ENCODE data around the gene ADARB2. TPM values are rescaled to one million over a fixed set of nuclear protein-coding genes. Genes with fewer than 3 reads are reported as not detected.

ADARB2 gene
- total RNA-seq, 1 donor from 2014 or later: 38.7 TPM

DNA sequence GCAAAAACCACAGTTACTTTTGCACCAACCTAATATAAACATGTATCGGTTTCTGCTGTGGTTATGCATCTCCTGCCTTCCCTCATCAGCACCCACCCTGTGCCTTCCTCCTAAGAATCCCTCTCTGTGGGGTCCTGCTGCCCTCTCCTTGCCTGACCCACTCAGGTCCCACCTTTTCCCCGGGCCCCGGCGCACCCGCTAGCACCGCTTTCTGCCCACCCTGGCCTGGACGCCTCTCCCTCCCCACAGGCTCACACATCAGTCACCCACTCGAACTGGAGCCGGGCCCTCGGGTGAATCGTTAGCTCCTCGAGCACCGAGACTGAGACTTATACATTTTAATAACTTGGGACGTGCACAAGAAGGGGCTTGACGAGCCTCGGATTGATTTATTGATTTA, 110.5 kb downstream of the ADARB2 start:
- TF ChIP-seq, protein P1, sequence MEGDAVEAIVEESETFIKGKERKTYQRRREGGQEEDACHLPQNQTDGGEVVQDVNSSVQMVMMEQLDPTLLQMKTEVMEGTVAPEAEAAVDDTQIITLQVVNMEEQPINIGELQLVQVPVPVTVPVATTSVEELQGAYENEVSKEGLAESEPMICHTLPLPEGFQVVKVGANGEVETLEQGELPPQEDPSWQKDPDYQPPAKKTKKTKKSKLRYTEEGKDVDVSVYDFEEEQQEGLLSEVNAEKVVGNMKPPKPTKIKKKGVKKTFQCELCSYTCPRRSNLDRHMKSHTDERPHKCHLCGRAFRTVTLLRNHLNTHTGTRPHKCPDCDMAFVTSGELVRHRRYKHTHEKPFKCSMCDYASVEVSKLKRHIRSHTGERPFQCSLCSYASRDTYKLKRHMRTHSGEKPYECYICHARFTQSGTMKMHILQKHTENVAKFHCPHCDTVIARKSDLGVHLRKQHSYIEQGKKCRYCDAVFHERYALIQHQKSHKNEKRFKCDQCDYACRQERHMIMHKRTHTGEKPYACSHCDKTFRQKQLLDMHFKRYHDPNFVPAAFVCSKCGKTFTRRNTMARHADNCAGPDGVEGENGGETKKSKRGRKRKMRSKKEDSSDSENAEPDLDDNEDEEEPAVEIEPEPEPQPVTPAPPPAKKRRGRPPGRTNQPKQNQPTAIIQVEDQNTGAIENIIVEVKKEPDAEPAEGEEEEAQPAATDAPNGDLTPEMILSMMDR (IDR thresholded peaks at IDR 0.05): no peak
- H3K27ac Mint-ChIP-seq (ENCODE audit: unreplicated experiment): no peak overlapping the region
- no peaks in the 10 kb centered on the region for H3K9me3 Mint-ChIP-seq (ENCODE audit: unreplicated experiment)

DNA sequence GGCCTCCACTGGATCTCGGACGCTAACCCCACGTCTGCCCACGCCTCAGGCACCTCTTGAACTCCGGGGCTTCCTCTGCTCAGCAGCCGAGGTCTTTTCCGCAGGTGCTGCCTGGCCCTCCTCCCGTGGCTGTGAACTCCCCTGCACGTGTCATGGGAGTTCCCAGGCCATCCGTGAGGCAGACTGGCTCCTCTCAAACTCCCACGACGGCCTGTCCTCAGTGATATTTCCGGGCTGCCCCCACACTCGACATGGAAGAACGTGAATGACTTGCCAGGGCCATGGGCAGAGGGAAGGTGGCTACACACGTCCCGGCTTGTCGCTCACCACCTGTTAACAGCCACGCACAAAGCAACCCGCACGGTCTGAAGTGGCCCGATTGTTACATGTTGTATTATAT, 110.9 kb downstream of the ADARB2 start:
- no peak overlapping the region for H3K4me3 Mint-ChIP-seq (ENCODE audit: unreplicated experiment)
- H3K4me1 Mint-ChIP-seq (ENCODE audit: unreplicated experiment): no peaks in the 10 kb centered on the region
- no peak overlapping the region for H3K27ac Mint-ChIP-seq (ENCODE audit: unreplicated experiment)
- TF ChIP-seq, protein P1 (IDR thresholded peaks at IDR 0.05): no peak
- H3K27me3 Mint-ChIP-seq (ENCODE audit: unreplicated experiment): no peaks in the 10 kb centered on the region
- DNase-seq (ENCODE audit: extremely low spot score, unreplicated experiment): peak; percentile 72
- no peaks in the 10 kb centered on the region for H3K9me3 Mint-ChIP-seq (ENCODE audit: unreplicated experiment)
- H3K36me3 Mint-ChIP-seq (ENCODE audit: unreplicated experiment): peaks cover 6% of the 10 kb centered on the region

More for the DNA sequence above, 110.5 kb downstream of the ADARB2 start:
- H3K4me3 Mint-ChIP-seq (ENCODE audit: unreplicated experiment): no peak overlapping the region
- H3K4me1 Mint-ChIP-seq (ENCODE audit: unreplicated experiment): no peaks in the 10 kb centered on the region
- DNase-seq (ENCODE audit: extremely low spot score, unreplicated experiment): peak; percentile 81
- peaks cover 6% of the 10 kb centered on the region for H3K36me3 Mint-ChIP-seq (ENCODE audit: unreplicated experiment)
- no peaks in the 10 kb centered on the region for H3K27me3 Mint-ChIP-seq (ENCODE audit: unreplicated experiment)

DNA sequence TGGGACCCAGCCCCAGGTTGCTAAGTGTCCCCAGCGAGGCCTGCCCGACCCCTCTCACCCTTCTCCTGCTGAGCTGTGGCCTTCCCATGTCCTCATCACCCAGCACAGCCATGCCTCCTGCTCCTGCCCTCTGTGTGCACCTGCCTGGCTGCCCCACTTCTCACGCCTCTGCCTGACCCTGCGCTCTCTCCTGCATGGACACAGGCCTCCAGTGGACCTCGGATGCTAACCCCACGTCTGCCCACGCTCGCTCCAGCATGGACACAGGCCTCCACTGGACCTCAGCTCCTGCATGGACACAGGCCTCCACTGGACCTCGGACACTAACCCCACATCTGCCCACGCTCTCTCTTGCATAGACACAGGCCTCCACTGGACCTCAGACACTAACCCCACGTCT, 111.6 kb downstream of the ADARB2 start:
- Mint-ChIP-seq H3K27ac (ENCODE audit: unreplicated experiment) (no peak overlapping the region), H3K9me3 (ENCODE audit: unreplicated experiment) (no peaks in the 10 kb centered on the region), H3K4me1 (ENCODE audit: unreplicated experiment) (peaks cover under 1% of the 10 kb centered on the region), H3K27me3 (ENCODE audit: unreplicated experiment) (no peaks in the 10 kb centered on the region), H3K36me3 (ENCODE audit: unreplicated experiment) (peaks cover 6% of the 10 kb centered on the region), H3K4me3 (ENCODE audit: unreplicated experiment) (no peak overlapping the region)
- TF ChIP-seq, protein P1 (IDR thresholded peaks at IDR 0.05): no peak
- peak; percentile 73 for DNase-seq (ENCODE audit: extremely low spot score, unreplicated experiment)

DNA sequence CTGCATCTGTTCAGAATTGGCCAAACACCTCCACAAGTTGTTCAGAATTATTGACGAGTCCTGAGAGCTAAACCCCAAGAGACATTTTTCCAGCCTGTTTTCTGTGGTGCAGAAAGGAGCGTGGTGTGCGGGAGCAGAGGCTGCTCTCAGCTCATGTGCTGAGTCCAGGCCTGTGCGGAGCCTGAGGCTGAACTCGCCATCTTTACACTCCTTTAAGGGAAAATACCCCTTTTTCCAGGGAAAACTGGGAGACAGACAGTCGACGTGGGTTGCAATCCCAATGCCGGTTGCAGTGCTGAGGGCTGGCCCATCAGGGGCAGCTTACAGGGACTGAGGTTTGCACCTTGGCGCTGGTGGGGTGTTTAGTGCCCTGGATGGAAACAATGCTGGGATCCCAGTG, 112.2 kb downstream of the ADARB2 start:
- H3K9me3 Mint-ChIP-seq (ENCODE audit: unreplicated experiment): peaks cover 2% of the 10 kb centered on the region
- peak; percentile 56 for DNase-seq (ENCODE audit: extremely low spot score, unreplicated experiment)

DNA sequence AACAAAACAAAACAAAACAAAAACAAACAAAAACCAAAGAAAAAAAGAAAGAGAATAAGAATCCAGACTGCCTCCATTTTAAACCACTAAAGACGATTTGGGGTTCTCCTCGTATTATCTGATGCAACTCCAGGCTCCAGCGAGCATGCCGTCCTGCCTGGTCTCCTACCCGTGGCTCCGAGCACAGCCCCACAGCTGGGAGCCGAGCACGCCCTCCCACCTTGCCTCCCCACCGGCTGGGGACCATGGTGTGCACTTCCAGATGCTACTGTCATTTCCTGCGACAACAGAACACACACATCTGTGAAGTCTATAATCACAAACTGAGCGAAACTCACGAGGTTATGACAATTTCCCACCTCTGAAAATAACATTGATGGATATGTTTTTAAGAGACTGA, 113.1 kb downstream of the ADARB2 start:
- peak; percentile 56 for DNase-seq (ENCODE audit: extremely low spot score, unreplicated experiment)
- peaks cover 8% of the 10 kb centered on the region for H3K9me3 Mint-ChIP-seq (ENCODE audit: unreplicated experiment)
- H3K27me3 Mint-ChIP-seq (ENCODE audit: unreplicated experiment): no peaks in the 10 kb centered on the region
- TF ChIP-seq, protein P1 (IDR thresholded peaks at IDR 0.05): no peak
- H3K4me1 Mint-ChIP-seq (ENCODE audit: unreplicated experiment): peaks cover 3% of the 10 kb centered on the region
- no peak overlapping the region for H3K4me3 Mint-ChIP-seq (ENCODE audit: unreplicated experiment)
- no peak overlapping the region for H3K27ac Mint-ChIP-seq (ENCODE audit: unreplicated experiment)
- H3K36me3 Mint-ChIP-seq (ENCODE audit: unreplicated experiment): peaks cover 7% of the 10 kb centered on the region

More for the DNA sequence above, 112.2 kb downstream of the ADARB2 start:
- TF ChIP-seq, protein P1 (IDR thresholded peaks at IDR 0.05): no peak
- Mint-ChIP-seq H3K36me3 (ENCODE audit: unreplicated experiment) (peaks cover 5% of the 10 kb centered on the region), H3K4me3 (ENCODE audit: unreplicated experiment) (no peak overlapping the region), H3K4me1 (ENCODE audit: unreplicated experiment) (peaks cover 3% of the 10 kb centered on the region), H3K27me3 (ENCODE audit: unreplicated experiment) (no peaks in the 10 kb centered on the region), H3K27ac (ENCODE audit: unreplicated experiment) (no peak overlapping the region)
